Gastroesophageal sphincter (tissue), 4 donors: ENCODE results near the gene SPRR2E. TPM values are rescaled to one million over a fixed set of nuclear protein-coding genes. Genes with fewer than 3 reads are reported as not detected.
"Not testable (repeated sequence)": the region's sequence is repeated elsewhere in the genome, so short reads cannot be mapped to it uniquely, and the experiment has no call there.

Experiments
- ATAC-seq: fragments of 150-250 bp; one replicate; pipeline ENCODE4 v1.9.1; 2016; ENCODE audit warnings: mild to moderate bottlenecking, moderate library complexity
- H3K27ac ChIP-seq, 4 donors: fragments of 200-600 bp; sonication (generic) in 3 of 4; 1 replicate in 3 of 4; 2 replicates in 1 of 4; pipeline ENCODE4 v1.5.1; 2016 to 2019
- H3K27me3 ChIP-seq: fragments of 200-600 bp; sonication (generic); one replicate; pipeline ENCODE4 v1.5.1; 2019
- H3K36me3 ChIP-seq, 2 donors: fragments of 200-600 bp; sonication (generic); one replicate each; pipeline ENCODE4 v1.5.1; 2019; ENCODE audit warnings: control low read depth in 1 of 2
- H3K4me1 ChIP-seq, 3 donors: fragments of 200-600 bp; sonication (generic); 1 replicate in 2 of 3; 2 replicates in 1 of 3; pipeline ENCODE4 v1.5.1; 2016 to 2019; ENCODE audit warnings: control low read depth in 2 of 3
- H3K4me3 ChIP-seq, 2 donors: fragments of 200-600 bp; sonication (generic); one replicate each; pipeline ENCODE4 v1.5.1; 2019; ENCODE audit warnings: mild to moderate bottlenecking in 1 of 2, moderate library complexity in 1 of 2
- H3K9me3 ChIP-seq, 3 donors: fragments of 200-600 bp; sonication (generic); one replicate each; pipeline ENCODE4 v1.5.1; 2017 to 2019; ENCODE audit warnings: control low read depth in 2 of 3
- CTCF ChIP-seq, 4 experiments: fragments of 200-600 bp in 2 of 4; fragments of 450-650 bp in 2 of 4; sonication (generic) in 1 of 4; IDR thresholded peaks; one replicate each; pipeline ENCODE4 v1.5.1; 2017 to 2019; ENCODE audit warnings: antibody characterized with exemption in 4 of 4, mild to moderate bottlenecking in 2 of 4, moderate library complexity in 2 of 4
- EP300 ChIP-seq: sonication (generic); formaldehyde crosslinking; IDR thresholded peaks from one replicate; pipeline ENCODE4 v1.6.1; 2017; ENCODE audit warnings: antibody characterized with exemption, mild to moderate bottlenecking
- POLR2A ChIP-seq, 2 donors: fragments of 450-650 bp; IDR thresholded peaks; one replicate each; pipeline ENCODE4 v1.6.1; 2017; ENCODE audit warnings: antibody characterized with exemption in 2 of 2, mild to moderate bottlenecking in 2 of 2, moderate library complexity in 1 of 2
- POLR2AphosphoS5 ChIP-seq: sonication (generic); formaldehyde crosslinking; IDR thresholded peaks from one replicate; pipeline ENCODE4 v1.6.1; 2017; ENCODE audit warnings: antibody characterized with exemption
- WGBS, 2 donors: methylation state at CpG; one replicate each; pipeline ENCODE4 v1.1.5; 2018; ENCODE audit warnings: low coverage in 1 of 2; 5-methylcytosine and 5-hydroxymethylcytosine counted together
- small RNA-seq, 4 donors: library from RNA; depleted of rRNA; stranded (forward); fragments of <200 nt; gene quantifications; one replicate each; pipeline ENCODE3, GENCODE V24; 2016
- total RNA-seq, 4 donors: library from RNA; depleted of rRNA; stranded (reverse); fragments of >200 nt; gene quantifications; one replicate each; pipeline ENCODE4 v1.1.0, GENCODE V29; 2016

Gene SPRR2E
- total RNA-seq, 4 donors from 2014 or later, result 2.1 to 20.8 (median 13.5) TPM; not detected in 1

GRCh38 chr1:153058826-153059784, 35.2 kb downstream of the SPRR2E start:
- TF ChIP-seq POLR2A (IDR thresholded peaks at IDR 0.05), result no peak
- no peak for TF ChIP-seq EP300
- no peak for TF ChIP-seq CTCF (IDR thresholded peaks at IDR 0.05)
- TF ChIP-seq POLR2AphosphoS5, result no peak
- no peak for ATAC-seq
- no peaks in the 10 kb centered on the region for H3K27me3 ChIP-seq
- no peaks in the 10 kb centered on the region for H3K36me3 ChIP-seq
- H3K4me3 ChIP-seq, result no peak overlapping the region
- H3K9me3 ChIP-seq, result no peaks in the 10 kb centered on the region
- H3K27ac ChIP-seq, result no peak overlapping the region
- 59 to 75% methylated on average over 3 to 6 of the region's 6 CpGs for WGBS, 2 donors
- H3K4me1 ChIP-seq, result no peaks in the 10 kb centered on the region

GRCh38 chr1:153058154-153058553, 36.2 kb downstream of the SPRR2E start:
- no peak for ATAC-seq
- no peak for TF ChIP-seq POLR2AphosphoS5
- no peak for TF ChIP-seq CTCF (IDR thresholded peaks at IDR 0.05)
- TF ChIP-seq POLR2A (IDR thresholded peaks at IDR 0.05), result no peak
- no peak for TF ChIP-seq EP300
- no peak overlapping the region for H3K27ac ChIP-seq
- no peaks in the 10 kb centered on the region for H3K4me1 ChIP-seq
- H3K36me3 ChIP-seq, result no peaks in the 10 kb centered on the region
- no peak overlapping the region for H3K4me3 ChIP-seq
- no peaks in the 10 kb centered on the region for H3K27me3 ChIP-seq
- no peaks in the 10 kb centered on the region for H3K9me3 ChIP-seq
- WGBS, 2 donors, result 20 to 51% methylated on average over 1 to 2 of the region's 2 CpGs

GRCh38 chr1:153057375-153057774, 37.0 kb downstream of the SPRR2E start, which contains the start of gene SPRR2A:
SPRR2A (minus strand) TSS chr1:153057512; CDS start chr1:153056735, 777 bp downstream.
- H3K9me3 ChIP-seq, result no peaks in the 10 kb centered on the region
- H3K4me1 ChIP-seq, result no peaks in the 10 kb centered on the region
- 72% methylated on average over 2 of the region's 2 CpGs; no CpG with 5 or more reads in 1 of the 2 donors for WGBS, 2 donors
- ATAC-seq, result no peak
- no peaks in the 10 kb centered on the region for H3K36me3 ChIP-seq
- H3K27me3 ChIP-seq, result no peaks in the 10 kb centered on the region
- H3K4me3 ChIP-seq, result no peak within 1 kb of the TSS
- H3K27ac ChIP-seq, result no peak within 1 kb of the TSS
- TF ChIP-seq EP300, result no peak
- no peak for TF ChIP-seq POLR2AphosphoS5
- TF ChIP-seq CTCF (IDR thresholded peaks at IDR 0.05), result no peak
- TF ChIP-seq POLR2A (IDR thresholded peaks at IDR 0.05), result no peak

- WGBS, 2 donors, result 39 to 57% methylated on average over 3 of the region's 3 CpGs
- not testable (repeated sequence) for H3K27ac ChIP-seq, H3K9me3 ChIP-seq, ATAC-seq, H3K4me3 ChIP-seq, H3K4me1 ChIP-seq, H3K36me3 ChIP-seq, H3K27me3 ChIP-seq
These were observed 38.2 kb downstream of the SPRR2E start for GRCh38 chr1:153056111-153056510.

GRCh38 chr1:153049211-153049610, 45.1 kb downstream of the SPRR2E start:
- H3K36me3 ChIP-seq, result no peaks in the 10 kb centered on the region
- no peak for TF ChIP-seq CTCF (IDR thresholded peaks at IDR 0.05)
- TF ChIP-seq POLR2AphosphoS5, result no peak
- TF ChIP-seq POLR2A (IDR thresholded peaks at IDR 0.05), result no peak
- TF ChIP-seq EP300, result no peak
- H3K4me1 ChIP-seq, result no peaks in the 10 kb centered on the region
- no peak overlapping the region for H3K27ac ChIP-seq
- WGBS, 2 donors, result 100% methylated on average over 1 of the region's 2 CpGs; no CpG with 5 or more reads in 1 of the 2 donors
- H3K27me3 ChIP-seq, result peaks cover 5% of the 10 kb centered on the region
- H3K9me3 ChIP-seq, result peaks cover 0 to 12% (median 0%) of the 10 kb centered on the region in 3 donors
- no peak for ATAC-seq
- no peak overlapping the region for H3K4me3 ChIP-seq

Small RNAs within 50 kb of the gene (small RNA-seq; reads per million reads assigned to genes)
- 0 reads per million in 4 donors for gene SPRR2C

Other genes starting within 250 kb of the SPRR2E start
- gene LCE7A, start 234.5 kb downstream of the SPRR2E start, total RNA-seq, result not detected
- gene SMCP, start 216.2 kb downstream of the SPRR2E start, total RNA-seq, result not detected
- gene IVL, start 186.0 kb downstream of the SPRR2E start, total RNA-seq, result 10 to 100 TPM in 1 of 4 donors, 1 to 10 TPM in 1, under 1 TPM in 1, not detected in 1; 0.31 to 13.7 (median 1.1) TPM
- gene SPRR5, start 147.3 kb downstream of the SPRR2E start, total RNA-seq, result not detected
- not detected for gene SPRR4, start 123.9 kb downstream of the SPRR2E start, total RNA-seq
- not detected for gene SPRR1A, start 110.4 kb downstream of the SPRR2E start, total RNA-seq
- gene SPRR3, start 92.8 kb downstream of the SPRR2E start, total RNA-seq, result 100 to 1,000 TPM in 1 of 4 donors, 10 to 100 TPM in 2, 1 to 10 TPM in 1; 5.9 to 291 (median 21.5) TPM
- 10 to 100 TPM in 2 of 4 donors, not detected in 2; 15.1 to 30.0 TPM for gene SPRR1B, start 63.3 kb downstream of the SPRR2E start, total RNA-seq
- gene SPRR2D, start 53.4 kb downstream of the SPRR2E start, total RNA-seq, result 10 to 100 TPM in 2 of 4 donors, 1 to 10 TPM in 1, not detected in 1; 1.2 to 22.4 (median 10.6) TPM
- 10 to 100 TPM in 2 of 4 donors, under 1 TPM in 1, not detected in 1; 0.67 to 59.3 (median 22.1) TPM for gene SPRR2A, start 37.0 kb downstream of the SPRR2E start, total RNA-seq
- not detected for gene SPRR2B, start 22.9 kb downstream of the SPRR2E start, total RNA-seq
- gene SPRR2F, start 19.0 kb upstream of the SPRR2E start, total RNA-seq, result 10 to 100 TPM in 1 of 4 donors, 1 to 10 TPM in 1, not detected in 2; 7.7 to 12.0 TPM
- not detected for gene SPRR2G, start 56.4 kb upstream of the SPRR2E start, total RNA-seq
- not detected for gene LELP1, start 108.9 kb upstream of the SPRR2E start, total RNA-seq
- not detected for gene PRR9, start 123.1 kb upstream of the SPRR2E start, total RNA-seq
- gene LORICRIN, start 165.2 kb upstream of the SPRR2E start, total RNA-seq, result not detected
- under 1 TPM in 1 of 4 donors, not detected in 3; 0.45 TPM for gene PGLYRP3, start 218.4 kb upstream of the SPRR2E start, total RNA-seq